PFSK-1 (cell line): ENCODE data around the gene HOXD11.

Source experiments
- POLR2AphosphoS5 ChIP-seq: IDR thresholded peaks from 2 replicates; pipeline ENCODE4 v1.6.1; 2012; ENCODE audit warnings: low read depth, mild to moderate bottlenecking, control low read depth, low read length, moderate library complexity
- SIN3A ChIP-seq: IDR thresholded peaks from 2 replicates; pipeline ENCODE4 v1.6.1; 2012; ENCODE audit warnings: mild to moderate bottlenecking, low read length, moderate library complexity, borderline replicate concordance; ENCODE audit not compliant: insufficient read depth
- TAF1 ChIP-seq: IDR thresholded peaks from 2 replicates; pipeline ENCODE4 v1.6.1; 2012; ENCODE audit warnings: low read length, control low read depth, borderline replicate concordance; ENCODE audit not compliant: insufficient read depth

GRCh38 chr2:176068419-176068832 is 38.7 kb upstream of the HOXD11 start:
- TF ChIP-seq POLR2AphosphoS5 (no peak), TAF1 (no peak), SIN3A (no peak)
